HG03196 (cell line): ENCODE measurements around the gene RELCH.
A peak's percentile ranks its signal among the peaks of the same experiment; 100 is the strongest.
"Not testable (repeated sequence)": the region's sequence is repeated elsewhere in the genome, so short reads cannot be mapped to it uniquely, and the experiment has no call there.

Experiments
- ATAC-seq: cut with Tn5 transposase; IDR thresholded peaks from one replicate; pipeline ENCODE4 v1.9.1; 2021; ENCODE audit not compliant: unreplicated experiment

Gene RELCH

DNA sequence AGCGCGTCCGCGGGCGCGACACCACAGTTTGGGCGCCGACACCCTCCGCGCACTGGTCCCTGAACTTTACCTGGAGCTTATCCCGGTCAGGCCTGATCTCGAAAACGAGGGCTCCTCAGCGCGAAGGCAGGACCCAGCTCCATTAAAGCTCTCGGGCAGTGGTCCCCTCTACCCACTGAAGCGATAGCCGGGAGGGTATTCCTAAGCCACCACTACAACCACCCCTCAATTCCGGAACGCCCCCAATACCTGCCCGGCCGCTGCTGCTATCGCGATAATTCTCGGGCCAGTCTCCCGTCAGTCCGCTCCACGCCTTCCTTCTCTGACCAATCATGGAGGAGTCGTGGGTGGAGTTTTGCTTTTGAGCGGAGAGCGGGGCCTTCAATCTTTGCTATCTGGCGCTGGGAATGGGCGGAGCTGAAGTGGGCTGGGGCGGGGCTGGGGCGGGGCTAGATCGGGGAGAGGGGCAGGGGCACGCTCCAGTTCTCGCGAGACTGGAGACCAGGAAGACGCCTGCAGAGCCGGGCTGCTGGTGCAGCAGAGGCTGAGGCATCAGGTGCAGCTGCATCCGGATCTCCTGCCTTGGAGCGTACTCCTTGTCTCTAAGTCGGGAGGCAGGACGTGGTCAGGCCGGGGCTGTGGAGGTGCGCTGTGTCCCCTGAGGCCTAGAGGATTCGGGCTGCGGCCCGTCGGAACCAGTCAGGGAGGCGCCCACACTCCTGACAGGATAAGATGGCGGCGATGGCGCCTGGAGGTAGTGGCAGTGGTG is at the start of gene RELCH, which contains the start of gene PIGN:
Gene RELCH (plus strand): TSS at position 482 of the 769 bp plus-strand sequence. CDS start 251 bp downstream, at position 733.
Gene PIGN (minus strand): TSS at position 283 of the 769 bp plus-strand sequence. CDS start 25,703 bp downstream, outside the sequence.
- ATAC-seq, result peak; percentile 88

- no peak for ATAC-seq
Measured at GRCh38 chr18:62138461-62139235, 48.4 kb upstream of the RELCH start.

DNA sequence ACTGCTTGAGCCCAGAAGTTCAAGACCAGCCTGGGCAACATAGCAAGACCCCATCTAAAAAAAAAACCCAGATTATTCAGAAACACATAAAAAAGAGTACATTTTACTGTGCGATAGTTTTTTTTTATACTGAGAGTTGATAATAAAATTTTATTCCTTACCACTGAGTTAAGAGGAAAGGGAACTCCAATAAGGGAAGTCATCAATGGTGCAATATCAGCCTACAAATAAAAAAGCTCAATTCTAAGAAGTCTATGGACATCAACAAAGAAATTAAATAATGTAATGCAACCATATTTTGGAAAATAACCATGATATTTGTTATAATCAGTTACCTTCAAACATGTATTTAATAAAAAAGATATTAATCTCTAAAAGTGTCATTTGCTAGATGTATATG is 46.8 kb upstream of the RELCH start:
- ATAC-seq, result no peak

DNA sequence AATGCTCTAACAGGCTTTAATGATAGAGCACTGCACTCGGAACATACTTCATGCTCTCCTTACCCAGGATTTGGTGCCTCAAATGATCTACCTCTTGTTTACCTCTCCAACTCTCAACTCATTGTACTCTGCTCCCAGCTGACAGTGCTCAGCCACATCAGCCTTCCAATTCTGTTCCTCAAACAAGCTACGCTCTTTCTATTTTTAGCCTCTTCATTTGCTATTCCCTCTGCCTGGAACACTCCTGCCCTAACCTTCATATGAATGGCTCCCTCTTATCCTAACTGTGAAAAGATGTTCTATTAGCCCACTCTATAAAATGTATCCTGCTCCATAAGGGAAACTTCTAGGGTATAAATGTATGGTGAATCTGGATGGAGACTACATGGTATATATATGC is 42.7 kb upstream of the RELCH start:
- no peak for ATAC-seq

DNA sequence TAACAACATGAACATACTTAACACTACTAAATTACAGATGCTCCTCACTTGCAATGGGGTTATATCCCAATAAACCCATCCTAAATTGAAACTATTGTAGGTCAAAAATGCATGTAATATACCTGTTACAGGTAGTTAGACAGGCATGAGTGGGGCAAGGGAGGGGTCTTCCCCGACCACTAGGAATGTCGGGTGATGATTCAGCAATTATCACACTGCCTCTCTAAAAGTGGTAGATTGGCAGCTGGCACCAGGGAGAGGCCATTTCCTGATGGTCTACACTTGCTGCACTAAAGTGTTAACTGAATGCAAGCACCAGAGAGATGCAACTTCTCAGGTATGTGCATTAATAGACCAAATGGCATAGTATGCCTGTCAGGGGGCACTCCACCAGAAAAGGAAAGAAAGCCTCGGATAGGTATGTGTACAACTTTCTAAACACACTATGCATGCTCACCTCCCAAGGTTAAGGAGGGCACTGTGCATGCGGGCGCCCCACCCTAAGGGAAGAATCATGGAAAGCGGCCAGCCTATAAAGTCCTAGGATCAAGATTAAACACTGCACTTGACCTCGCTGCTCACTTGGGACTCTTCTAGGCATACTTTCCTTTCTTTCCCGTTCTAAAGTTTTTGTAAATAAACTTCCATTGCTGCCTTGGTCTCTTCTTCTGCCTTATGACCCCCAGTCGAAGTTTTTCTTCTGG is 35.8 kb upstream of the RELCH start:
- ATAC-seq, result no peak

GRCh38 chr18:62152844-62153243 is 34.2 kb upstream of the RELCH start:
- ATAC-seq, result no peak

DNA sequence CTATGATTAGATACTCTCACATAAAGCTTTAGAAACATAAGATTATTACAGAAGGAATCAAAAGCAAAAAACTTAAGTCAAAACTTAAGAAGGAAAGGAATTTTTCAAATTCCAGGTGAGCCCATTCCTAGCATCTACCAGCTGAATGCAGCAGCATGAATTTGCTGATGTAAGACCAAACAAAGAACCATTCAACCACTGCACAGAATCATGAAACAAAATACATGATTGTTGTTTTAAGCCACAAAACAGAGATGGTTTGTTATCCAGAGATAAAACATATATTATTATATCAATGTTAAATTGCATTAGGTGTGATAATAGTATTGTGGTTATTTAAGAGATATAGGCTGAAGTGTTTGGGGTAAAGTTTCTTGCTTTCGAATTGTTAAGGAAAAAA is 29.2 kb upstream of the RELCH start:
- no peak for ATAC-seq

DNA sequence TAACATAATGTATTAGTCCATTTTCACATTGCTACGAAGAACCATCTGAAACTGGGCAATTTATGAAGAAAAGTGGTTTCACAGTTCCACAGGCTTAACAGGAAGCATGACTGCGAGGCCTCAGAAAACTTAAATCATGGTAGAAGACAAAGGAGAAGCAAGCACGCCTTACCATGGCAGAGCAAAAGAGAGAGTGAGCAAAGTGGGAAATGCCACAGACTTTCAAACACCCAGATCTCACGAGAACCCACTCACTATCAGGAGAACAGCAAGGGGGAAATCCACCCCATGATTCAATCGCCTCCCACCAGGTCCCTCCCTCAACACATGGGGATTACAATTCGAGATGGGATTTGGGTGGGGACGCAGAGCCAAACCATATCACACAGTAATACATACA is 22.7 kb upstream of the RELCH start:
- ATAC-seq, result no peak

- ATAC-seq, result no peak
Measured at GRCh38 chr18:62164855-62165487, 22.1 kb upstream of the RELCH start.

DNA sequence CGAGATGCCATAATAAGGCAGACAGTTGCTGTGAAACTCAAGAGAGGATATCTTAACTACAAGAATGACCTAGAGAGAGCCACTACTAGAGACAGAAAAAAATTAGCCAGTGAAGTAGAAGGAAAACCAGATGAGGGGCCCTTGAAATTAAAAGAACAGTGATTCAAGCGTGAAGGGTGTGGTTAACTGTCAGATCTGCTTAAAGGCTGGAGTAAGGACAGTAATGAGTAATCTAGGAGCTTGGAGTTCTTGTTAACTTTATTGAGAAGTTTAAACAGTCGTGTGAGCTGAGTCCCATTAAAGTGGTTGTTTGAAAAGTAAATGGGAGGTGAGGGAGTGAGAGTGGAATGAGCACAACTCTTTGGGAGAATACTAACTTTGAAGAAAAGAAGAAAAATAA is 21.5 kb upstream of the RELCH start:
- ATAC-seq, result no peak

GRCh38 chr18:62166524-62166923 is 20.5 kb upstream of the RELCH start:
- not testable (repeated sequence) for ATAC-seq

DNA sequence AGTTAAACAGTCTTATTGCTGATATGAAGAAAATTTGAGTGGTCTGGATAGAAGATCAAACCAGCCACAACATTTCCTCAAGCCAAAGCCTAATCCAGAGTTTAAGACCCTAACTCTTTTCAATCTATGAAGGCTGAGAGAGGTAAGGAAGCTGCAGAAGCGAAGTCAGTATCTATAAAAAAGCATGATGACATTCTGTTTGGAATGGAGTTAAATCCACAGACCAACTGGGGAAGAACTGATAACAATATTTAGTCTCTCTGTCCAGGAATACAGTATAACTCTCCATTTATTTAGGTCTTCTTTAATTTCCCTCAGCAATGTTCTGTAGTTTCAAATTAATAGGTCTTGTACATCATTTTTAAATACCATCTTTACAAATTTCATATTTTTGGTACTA is 16.2 kb upstream of the RELCH start:
- ATAC-seq, result no peak

DNA sequence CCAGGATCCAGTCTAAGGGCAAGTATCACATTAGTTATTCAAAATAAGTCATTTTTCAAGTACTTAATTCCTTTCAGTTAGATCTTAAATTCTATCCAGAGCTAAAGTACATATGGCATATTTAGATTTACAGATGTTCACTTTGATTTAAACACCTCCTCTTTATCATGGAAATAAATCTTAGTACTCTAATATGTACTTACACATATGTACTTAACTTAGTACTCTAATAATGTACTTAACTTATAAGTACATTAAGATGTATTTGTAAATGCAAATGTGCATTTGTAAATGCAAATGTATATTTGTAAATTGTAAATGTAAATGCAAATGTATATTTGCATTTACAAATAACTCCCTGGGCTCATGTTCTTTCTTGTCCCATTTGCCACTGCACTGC is 14.8 kb upstream of the RELCH start:
- no peak for ATAC-seq

- ATAC-seq, result no peak
Measured at GRCh38 chr18:62175521-62175920, 11.5 kb upstream of the RELCH start.

GRCh38 chr18:62177271-62177670 is 9.8 kb upstream of the RELCH start:
- no peak for ATAC-seq

- ATAC-seq, result no peak
Measured at GRCh38 chr18:62179213-62179612, 7.8 kb upstream of the RELCH start.

- ATAC-seq, result no peak
Measured at GRCh38 chr18:62182220-62182619, 4.8 kb upstream of the RELCH start.

GRCh38 chr18:62183578-62184195 is 3.4 kb upstream of the RELCH start:
- ATAC-seq, result no peak

- ATAC-seq, result no peak
Measured at GRCh38 chr18:62186499-62186773, 619 bp upstream of the RELCH start.

- no peak for ATAC-seq
Measured at GRCh38 chr18:62187543-62188510, 772 bp downstream of the RELCH start.
